DOHH2 (cell line): ENCODE results near the gene FAM20A.

Source experiments
- EZH2phosphoT487 ChIP-seq: fragments of 200-600 bp; sonication (generic); IDR thresholded peaks from 2 replicates; pipeline ENCODE4 v1.6.1; 2017; ENCODE audit warnings: borderline replicate concordance, mild to moderate bottlenecking, antibody characterized with exemption, low read length, moderate library complexity, mixed read lengths
- TF ChIP-seq, protein P1 (sequence below): fragments of 200-600 bp; sonication (generic); IDR thresholded peaks from one replicate; pipeline ENCODE4 v1.5.1; 2014; ENCODE audit warnings: antibody characterized with exemption, mild to moderate bottlenecking, low read depth, low read length; ENCODE audit not compliant: poor library complexity, severe bottlenecking

DNA sequence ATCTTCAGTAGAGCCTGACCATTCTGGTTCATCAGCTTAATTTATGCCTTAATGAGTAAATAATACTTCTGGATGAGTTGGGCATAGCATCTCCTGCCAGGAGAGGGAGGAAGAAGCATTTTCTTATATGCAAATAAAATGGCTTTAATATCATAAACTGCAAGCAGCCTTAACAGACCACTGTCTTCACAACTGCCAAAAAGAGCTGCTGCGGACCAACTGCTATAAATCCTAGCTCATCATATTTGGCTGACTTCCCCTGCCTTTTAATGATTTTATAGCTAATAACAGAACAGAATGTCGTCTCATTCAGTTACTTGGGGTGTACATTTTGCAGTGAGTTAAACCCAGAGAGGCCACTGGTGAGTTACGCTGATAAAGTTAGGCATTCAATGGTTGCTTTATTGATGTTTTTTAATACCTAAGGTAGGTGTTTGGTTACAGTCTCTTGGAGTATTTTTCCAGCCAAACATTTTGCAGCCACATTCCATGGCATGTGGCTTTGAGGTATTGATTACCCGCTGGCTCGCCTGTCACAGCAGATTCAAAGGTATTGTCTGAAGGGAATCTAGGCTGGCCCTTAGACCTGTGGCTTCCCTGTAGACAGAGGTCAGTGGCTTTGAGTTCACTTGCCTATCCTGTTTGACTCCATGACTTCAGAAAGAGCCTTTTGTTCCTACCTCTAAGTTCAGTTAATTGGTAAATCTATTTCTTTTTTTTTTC is 16.4 kb downstream of the FAM20A start:
- TF ChIP-seq, protein P1, sequence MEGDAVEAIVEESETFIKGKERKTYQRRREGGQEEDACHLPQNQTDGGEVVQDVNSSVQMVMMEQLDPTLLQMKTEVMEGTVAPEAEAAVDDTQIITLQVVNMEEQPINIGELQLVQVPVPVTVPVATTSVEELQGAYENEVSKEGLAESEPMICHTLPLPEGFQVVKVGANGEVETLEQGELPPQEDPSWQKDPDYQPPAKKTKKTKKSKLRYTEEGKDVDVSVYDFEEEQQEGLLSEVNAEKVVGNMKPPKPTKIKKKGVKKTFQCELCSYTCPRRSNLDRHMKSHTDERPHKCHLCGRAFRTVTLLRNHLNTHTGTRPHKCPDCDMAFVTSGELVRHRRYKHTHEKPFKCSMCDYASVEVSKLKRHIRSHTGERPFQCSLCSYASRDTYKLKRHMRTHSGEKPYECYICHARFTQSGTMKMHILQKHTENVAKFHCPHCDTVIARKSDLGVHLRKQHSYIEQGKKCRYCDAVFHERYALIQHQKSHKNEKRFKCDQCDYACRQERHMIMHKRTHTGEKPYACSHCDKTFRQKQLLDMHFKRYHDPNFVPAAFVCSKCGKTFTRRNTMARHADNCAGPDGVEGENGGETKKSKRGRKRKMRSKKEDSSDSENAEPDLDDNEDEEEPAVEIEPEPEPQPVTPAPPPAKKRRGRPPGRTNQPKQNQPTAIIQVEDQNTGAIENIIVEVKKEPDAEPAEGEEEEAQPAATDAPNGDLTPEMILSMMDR = no peak
- no peak for TF ChIP-seq EZH2phosphoT487
